Measurements from ENCODE around the gene IGFBP7.

IGFBP7 gene

DNA sequence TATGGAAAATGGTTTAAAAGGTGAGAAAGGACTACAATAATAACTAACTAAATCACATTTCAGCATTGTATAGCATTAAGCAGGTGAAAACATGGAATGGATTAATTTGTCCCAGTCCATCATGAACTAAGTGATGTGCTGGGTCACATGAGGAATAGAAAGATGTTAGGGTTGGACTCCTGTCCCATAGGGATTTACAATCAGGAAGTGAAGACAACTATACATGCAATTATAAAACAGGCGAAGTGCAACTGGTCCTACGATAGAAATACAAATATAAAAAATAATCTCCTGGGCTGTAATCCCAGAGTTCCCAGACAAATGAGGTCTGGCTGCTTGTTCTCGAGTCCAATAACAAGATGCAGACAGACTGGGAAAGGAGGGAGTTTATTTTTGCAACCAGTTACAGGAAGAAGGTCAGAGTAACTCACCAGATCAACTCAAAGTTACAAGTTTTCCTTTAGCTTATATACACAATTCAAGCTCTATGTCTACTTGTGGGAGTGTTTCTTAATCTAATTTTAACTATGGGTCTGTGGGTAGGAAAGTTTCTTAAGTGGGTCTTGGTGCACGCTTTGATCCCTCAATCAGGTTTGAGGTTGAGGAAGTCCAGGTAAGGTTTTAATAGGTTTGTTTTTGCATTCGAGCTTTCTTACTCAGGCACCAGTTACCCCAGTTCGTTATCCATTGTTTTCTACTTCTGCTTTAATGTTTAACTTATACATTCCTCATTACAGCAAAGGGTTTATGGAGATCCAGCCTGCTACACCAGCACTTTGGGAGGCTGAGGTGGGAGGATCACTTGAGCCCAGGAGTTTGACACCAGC is 50.1 kb downstream of the IGFBP7 start:
- Histone ChIP-seq H3K9me3 (ENCODE audit: insufficient read depth, low read depth, low read length) (no peaks in the 10 kb centered on the region), H3K4me1 (ENCODE audit: insufficient read depth, low read length, poor library complexity, severe bottlenecking) (no peaks in the 10 kb centered on the region), H3K27me3 (ENCODE audit: insufficient read depth, low read length, poor library complexity, severe bottlenecking) (no peaks in the 10 kb centered on the region), H3K9me2 (replicated peaks; ENCODE audit: low read depth, low read length) (no peaks in the 10 kb centered on the region), H4K20me1 (ENCODE audit: insufficient read depth, low read length, poor library complexity, severe bottlenecking) (no peaks in the 10 kb centered on the region), H3F3A (ENCODE audit: low read depth) (no peaks in the 10 kb centered on the region), H3K4me3 (ENCODE audit: low read length, poor library complexity, severe bottlenecking) (no peak overlapping the region), H3K4me2 (ENCODE audit: low read depth, low read length, poor library complexity, severe bottlenecking) (no peak overlapping the region), H3K9ac (ENCODE audit: low read depth, low read length, poor library complexity, severe bottlenecking) (no peak overlapping the region), H2AFZ (ENCODE audit: low read length) (no peak overlapping the region), H3K79me2 (ENCODE audit: insufficient read depth, low read length) (no peaks in the 10 kb centered on the region), H3K36me3 (ENCODE audit: insufficient read depth, low read length) (no peaks in the 10 kb centered on the region)
- TF ChIP-seq, protein P1, sequence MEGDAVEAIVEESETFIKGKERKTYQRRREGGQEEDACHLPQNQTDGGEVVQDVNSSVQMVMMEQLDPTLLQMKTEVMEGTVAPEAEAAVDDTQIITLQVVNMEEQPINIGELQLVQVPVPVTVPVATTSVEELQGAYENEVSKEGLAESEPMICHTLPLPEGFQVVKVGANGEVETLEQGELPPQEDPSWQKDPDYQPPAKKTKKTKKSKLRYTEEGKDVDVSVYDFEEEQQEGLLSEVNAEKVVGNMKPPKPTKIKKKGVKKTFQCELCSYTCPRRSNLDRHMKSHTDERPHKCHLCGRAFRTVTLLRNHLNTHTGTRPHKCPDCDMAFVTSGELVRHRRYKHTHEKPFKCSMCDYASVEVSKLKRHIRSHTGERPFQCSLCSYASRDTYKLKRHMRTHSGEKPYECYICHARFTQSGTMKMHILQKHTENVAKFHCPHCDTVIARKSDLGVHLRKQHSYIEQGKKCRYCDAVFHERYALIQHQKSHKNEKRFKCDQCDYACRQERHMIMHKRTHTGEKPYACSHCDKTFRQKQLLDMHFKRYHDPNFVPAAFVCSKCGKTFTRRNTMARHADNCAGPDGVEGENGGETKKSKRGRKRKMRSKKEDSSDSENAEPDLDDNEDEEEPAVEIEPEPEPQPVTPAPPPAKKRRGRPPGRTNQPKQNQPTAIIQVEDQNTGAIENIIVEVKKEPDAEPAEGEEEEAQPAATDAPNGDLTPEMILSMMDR (conservative IDR thresholded peaks at IDR 0.05; ENCODE audit: low read length): no peak
- TF ChIP-seq EZH2phosphoT487 (IDR thresholded peaks at IDR 0.05; ENCODE audit: borderline replicate concordance): no peak

DNA sequence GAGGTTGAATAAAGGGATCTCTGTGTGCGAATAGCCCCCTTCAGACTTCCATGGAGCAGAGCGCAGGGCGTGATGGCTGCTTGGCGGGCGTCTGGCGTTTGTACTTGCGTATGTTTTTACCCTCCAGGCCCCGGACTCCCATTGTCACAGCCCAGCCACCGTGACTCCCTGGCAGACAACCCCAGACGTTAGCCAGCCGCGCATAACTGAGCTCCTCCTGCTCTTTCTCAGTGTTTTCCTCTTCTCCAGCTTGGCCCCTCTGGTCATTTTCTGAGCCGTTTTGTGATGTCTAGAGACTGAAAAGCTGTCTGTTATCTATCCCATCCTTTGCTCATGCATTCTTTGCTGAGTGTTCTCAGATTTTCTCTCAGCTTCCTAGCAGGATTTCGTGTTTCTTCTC is 54.3 kb downstream of the IGFBP7 start:
- H3K9me2 ChIP-seq (replicated peaks; ENCODE audit: low read depth, low read length): no peaks in the 10 kb centered on the region
- no peak overlapping the region for H2AFZ ChIP-seq (ENCODE audit: low read length)
- no peaks in the 10 kb centered on the region for H3K4me1 ChIP-seq (ENCODE audit: insufficient read depth, low read length, poor library complexity, severe bottlenecking)
- H4K20me1 ChIP-seq (ENCODE audit: insufficient read depth, low read length, poor library complexity, severe bottlenecking): no peaks in the 10 kb centered on the region
- H3K79me2 ChIP-seq (ENCODE audit: insufficient read depth, low read length): no peaks in the 10 kb centered on the region
- TF ChIP-seq EZH2phosphoT487 (IDR thresholded peaks at IDR 0.05; ENCODE audit: borderline replicate concordance): no peak
- TF ChIP-seq, protein P1 (conservative IDR thresholded peaks at IDR 0.05; ENCODE audit: low read length): no peak
- no peaks in the 10 kb centered on the region for H3K36me3 ChIP-seq (ENCODE audit: insufficient read depth, low read length)
- no peaks in the 10 kb centered on the region for H3K9me3 ChIP-seq (ENCODE audit: insufficient read depth, low read depth, low read length)
- H3K4me3 ChIP-seq (ENCODE audit: low read length, poor library complexity, severe bottlenecking): no peak overlapping the region
- no peaks in the 10 kb centered on the region for H3K27me3 ChIP-seq (ENCODE audit: insufficient read depth, low read length, poor library complexity, severe bottlenecking)
- no peak overlapping the region for H3K9ac ChIP-seq (ENCODE audit: low read depth, low read length, poor library complexity, severe bottlenecking)
- no peak overlapping the region for H3K4me2 ChIP-seq (ENCODE audit: low read depth, low read length, poor library complexity, severe bottlenecking)
- no peaks in the 10 kb centered on the region for H3F3A ChIP-seq (ENCODE audit: low read depth)

DNA sequence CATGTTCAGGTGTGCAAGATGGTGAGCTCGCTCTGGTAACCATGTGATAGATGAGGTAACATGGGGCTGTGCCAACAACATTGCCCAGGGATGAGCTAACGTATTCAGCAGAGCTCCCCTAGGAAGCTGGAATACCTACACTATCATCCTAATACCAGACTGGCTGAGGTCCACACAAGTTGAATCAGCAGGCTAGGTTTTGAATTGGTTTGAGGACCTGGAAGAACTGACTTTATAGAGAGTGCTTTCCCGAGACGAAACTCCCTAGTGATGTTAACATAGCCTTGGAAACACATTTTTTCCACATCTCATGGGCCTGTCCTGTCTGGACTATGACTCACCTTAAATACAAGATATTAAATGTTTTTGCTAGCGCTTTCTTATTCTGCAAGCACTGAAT is 56.7 kb downstream of the IGFBP7 start:
- H3K9me2 ChIP-seq (replicated peaks; ENCODE audit: low read depth, low read length): no peaks in the 10 kb centered on the region
- H3K36me3 ChIP-seq (ENCODE audit: insufficient read depth, low read length): no peaks in the 10 kb centered on the region
- no peaks in the 10 kb centered on the region for H3K27me3 ChIP-seq (ENCODE audit: insufficient read depth, low read length, poor library complexity, severe bottlenecking)
- H3K79me2 ChIP-seq (ENCODE audit: insufficient read depth, low read length): no peaks in the 10 kb centered on the region
- no peak overlapping the region for H3K4me3 ChIP-seq (ENCODE audit: low read length, poor library complexity, severe bottlenecking)
- no peaks in the 10 kb centered on the region for H3K9me3 ChIP-seq (ENCODE audit: insufficient read depth, low read depth, low read length)
- H2AFZ ChIP-seq (ENCODE audit: low read length): no peak overlapping the region
- no peak overlapping the region for H3K4me2 ChIP-seq (ENCODE audit: low read depth, low read length, poor library complexity, severe bottlenecking)
- H3K9ac ChIP-seq (ENCODE audit: low read depth, low read length, poor library complexity, severe bottlenecking): no peak overlapping the region
- TF ChIP-seq EZH2phosphoT487 (IDR thresholded peaks at IDR 0.05; ENCODE audit: borderline replicate concordance): no peak
- TF ChIP-seq, protein P1 (conservative IDR thresholded peaks at IDR 0.05; ENCODE audit: low read length): no peak
- H3F3A ChIP-seq (ENCODE audit: low read depth): no peaks in the 10 kb centered on the region
- H3K4me1 ChIP-seq (ENCODE audit: insufficient read depth, low read length, poor library complexity, severe bottlenecking): no peaks in the 10 kb centered on the region
- no peaks in the 10 kb centered on the region for H4K20me1 ChIP-seq (ENCODE audit: insufficient read depth, low read length, poor library complexity, severe bottlenecking)
